HepG2 (cell line): ENCODE data around the gene TARBP2. TPM values are rescaled to one million over a fixed set of nuclear protein-coding genes. Genes with fewer than 3 reads are reported as not detected.

Experiments
- ARNT ChIP-seq: fragments of 450-650 bp; IDR thresholded peaks from 2 replicates; pipeline ENCODE4 v1.6.1; 2017
- ESRRA ChIP-seq: sonication (generic); formaldehyde crosslinking; IDR thresholded peaks from 2 replicates; pipeline ENCODE4 v1.5.1; 2020; ENCODE audit warnings: mild to moderate bottlenecking, low read depth, missing genetic modification reagents
- GPBP1L1 ChIP-seq: sonication (generic); formaldehyde crosslinking; IDR thresholded peaks from 2 replicates; pipeline ENCODE4 v1.5.0; 2020; ENCODE audit warnings: mild to moderate bottlenecking, missing genetic modification reagents
- GTF3A ChIP-seq: sonication (generic); formaldehyde crosslinking; conservative IDR thresholded peaks from 2 replicates; pipeline ENCODE4 v1.4.0; 2020; ENCODE audit warnings: mild to moderate bottlenecking, missing genetic modification reagents
- HIC2 ChIP-seq: sonication (generic); formaldehyde crosslinking; IDR thresholded peaks from 2 replicates; pipeline ENCODE4 v1.9.0; 2022; ENCODE audit warnings: low read depth, missing genetic modification reagents
- HNF1B ChIP-seq: sonication (generic); formaldehyde crosslinking; IDR thresholded peaks from 2 replicates; pipeline ENCODE4 v1.5.1; 2020; ENCODE audit warnings: mild to moderate bottlenecking, moderate library complexity, missing genetic modification reagents
- KDM3A ChIP-seq: IDR thresholded peaks from 2 replicates; pipeline ENCODE4 v1.6.1; 2018; ENCODE audit warnings: low read depth, missing compliant biosample characterization
- MED13 ChIP-seq: sonication (generic); formaldehyde crosslinking; IDR thresholded peaks from 2 replicates; pipeline ENCODE4 v1.5.0; 2020; ENCODE audit warnings: missing genetic modification reagents
- NCOA1 ChIP-seq: sonication (generic); formaldehyde crosslinking; IDR thresholded peaks from 2 replicates; pipeline ENCODE4 v1.9.0; 2021; ENCODE audit warnings: missing genetic modification reagents
- RARA ChIP-seq: IDR thresholded peaks from 2 replicates; pipeline ENCODE4 v1.6.1; 2016; ENCODE audit warnings: missing genetic modification reagents, missing compliant biosample characterization
- TMF1 ChIP-seq: sonication (generic); formaldehyde crosslinking; IDR thresholded peaks from 2 replicates; pipeline ENCODE4 v1.8.1; 2022; ENCODE audit warnings: low read depth, missing genetic modification reagents
- ZNF333 ChIP-seq: sonication (generic); formaldehyde crosslinking; IDR thresholded peaks from 2 replicates; pipeline ENCODE4 v1.4.0; 2020; ENCODE audit warnings: mild to moderate bottlenecking, missing genetic modification reagents, borderline replicate concordance
- ZNF691 ChIP-seq: sonication (generic); formaldehyde crosslinking; IDR thresholded peaks from 2 replicates; pipeline ENCODE4 v1.4.0; 2020; ENCODE audit warnings: missing genetic modification reagents, low read depth, mild to moderate bottlenecking, borderline replicate concordance
- ZNF710 ChIP-seq: sonication (generic); formaldehyde crosslinking; IDR thresholded peaks from 2 replicates; pipeline ENCODE4 v1.5.0; 2020; ENCODE audit warnings: mild to moderate bottlenecking, missing genetic modification reagents, borderline replicate concordance
- ZNF800 ChIP-seq: sonication (generic); formaldehyde crosslinking; IDR thresholded peaks from 2 replicates; pipeline ENCODE4 v1.4.0; 2020; ENCODE audit warnings: missing genetic modification reagents
- polyA plus RNA-seq, 8 experiments: library from polyadenylated mRNA; depleted of rRNA in 3 of 8; stranded (reverse) in 7 of 8; unstranded in 1 of 8; fragments of >200 nt; fragmentation: Illumina TruSeq in 4 of 8; extraction: Trizol in 4 of 8; gene quantifications; 2 replicates each; pipeline versions ENCODE4 v1.2.1 to v1.2.3, GENCODE V29; 2011 to 2016; ENCODE audit warnings: low read depth in 4 of 8, missing spikeins in 1 of 8, mixed read lengths in 1 of 8; ENCODE audit not compliant: insufficient read depth in 1 of 8
- total RNA-seq, 5 experiments: library from RNA; depleted of rRNA; stranded (reverse); fragments of >200 nt; fragmentation: Illumina TruSeq; extraction: Trizol; gene quantifications; 2 replicates each; pipeline ENCODE4 v1.2.3, GENCODE V29; 2016; ENCODE audit warnings: low read depth in 1 of 5

TARBP2 gene
- total and polyA plus RNA-seq, 2 of the 13 experiments (the other 11 are each of a cell fraction or from before 2014, with no cell fraction given), result 47.0 to 55.5 TPM

GRCh38 chr12:53492830-53493609 is 8.1 kb upstream of the TARBP2 start (continued):
- TF ChIP-seq GPBP1L1 (no peak), KDM3A (CRISPR knock-in tag) (no peak), NCOA1 (peak; percentile 39; the same call in 1 of the 2 replicates), MED13 (CRISPR knock-in tag) (no peak), ZNF333 (CRISPR knock-in tag) (no peak), GTF3A (no peak), HIC2 (CRISPR knock-in tag) (no peak), ZNF691 (CRISPR knock-in tag) (no peak; the same call in 1 of the 2 replicates), TMF1 (CRISPR knock-in tag) (no peak), RARA (CRISPR knock-in tag) (no peak), ZNF710 (CRISPR knock-in tag) (0 out of 2 replicates have a peak, but pooled peaks have one; percentile 36), ARNT (no peak), ESRRA (CRISPR knock-in tag) (0 out of 2 replicates have a peak, but pooled peaks have one; percentile 33), HNF1B (CRISPR knock-in tag) (no peak), ZNF800 (CRISPR knock-in tag) (no peak)
